Coronary artery (tissue), 2 donors: ENCODE results near the gene ANKRD23.

Experiments
- DNase-seq: peaks from one replicate; pipeline ENCODE4 v3.0.0-alpha.2; 2017; ENCODE audit warnings: low spot score
- H3K27ac ChIP-seq, 2 donors: fragments of 200-600 bp; sonication (generic); one replicate each; pipeline ENCODE4 v1.5.1; 2016 to 2019
- H3K4me3 ChIP-seq: fragments of 200-600 bp; sonication (generic); 2 replicates; pipeline ENCODE4 v1.5.1; 2016; ENCODE audit warnings: mild to moderate bottlenecking, moderate library complexity
- CTCF ChIP-seq: fragments of 200-600 bp; sonication (generic); IDR thresholded peaks from one replicate; pipeline ENCODE4 v1.5.1; 2019; ENCODE audit warnings: antibody characterized with exemption

The ANKRD23 gene

GRCh38 chr2:96887493-96888012 is 43.7 kb upstream of the ANKRD23 start:
- DNase-seq = no peak
- no peak for TF ChIP-seq CTCF
- Histone ChIP-seq H3K4me3 (peak overlapping the region; percentile 46), H3K27ac (peak overlapping the region; percentile 70 to 82)

- TF ChIP-seq CTCF = no peak
- H3K27ac ChIP-seq = no peak overlapping the region
- no peak overlapping the region for H3K4me3 ChIP-seq
- DNase-seq = no peak
These were observed 41.9 kb upstream of the ANKRD23 start for GRCh38 chr2:96885432-96886347.

- Histone ChIP-seq H3K27ac (no peak overlapping the region), H3K4me3 (no peak overlapping the region)
- no peak for TF ChIP-seq CTCF
- DNase-seq = no peak
These were observed 40.7 kb upstream of the ANKRD23 start for GRCh38 chr2:96884299-96885094.

- H3K27ac ChIP-seq = no peak overlapping the region
- H3K4me3 ChIP-seq = no peak overlapping the region
- no peak for DNase-seq
- TF ChIP-seq CTCF = no peak
These were observed 39.5 kb upstream of the ANKRD23 start for GRCh38 chr2:96883306-96883705.

- H3K27ac ChIP-seq = no peak overlapping the region
- H3K4me3 ChIP-seq = no peak overlapping the region
- TF ChIP-seq CTCF = no peak
- no peak for DNase-seq
These were observed 39.1 kb upstream of the ANKRD23 start for GRCh38 chr2:96882906-96883305.

- DNase-seq = no peak
- no peak overlapping the region for H3K27ac ChIP-seq
- no peak overlapping the region for H3K4me3 ChIP-seq
- no peak for TF ChIP-seq CTCF
These were observed 38.4 kb upstream of the ANKRD23 start for GRCh38 chr2:96882230-96882629.
